T-cell (primary cell): ENCODE results near the gene INSRR. TPM values are rescaled to one million over a fixed set of nuclear protein-coding genes. Genes with fewer than 3 reads are reported as not detected.

Experiments used
- ATAC-seq, 4 experiments: fragments of 200-7000 bp in 3 of 4; fragments of 150-1000 bp in 1 of 4; cut with Tn5 transposase; replicated peaks in 1 of 4; 1 replicate in 3 of 4; 2 replicates in 1 of 4; pipeline ENCODE4 v1.10.0; 2021; ENCODE audit warnings: moderate library complexity in 3 of 4, mild to moderate bottlenecking in 2 of 4, moderate number of reproducible peaks in 1 of 4
- CTCF ChIA-PET, 2 donors: fragments of 300-600 bp; sonication (Branson Sonifier 250); formaldehyde crosslinking; loops; one replicate each; lab custom pipeline; 2022; ENCODE audit warnings: antibody characterized with exemption in 2 of 2; lab: Charles Lee
- POLR2A ChIA-PET, 2 donors: fragments of 300-600 bp; sonication (Branson Sonifier 250); formaldehyde crosslinking; loops; one replicate each; lab custom pipeline; 2022; ENCODE audit warnings: antibody characterized with exemption in 2 of 2; lab: Charles Lee
- DNase-seq, 35 experiments: peaks; one replicate each; pipeline versions ENCODE4 v3.0.0 to v3.0.0-alpha.2; 2013 to 2023
- H3K27ac ChIP-seq: one replicate; pipeline ENCODE4 v1.5.1; 2013; ENCODE audit warnings: low read length
- H3K27me3 ChIP-seq, 2 experiments: replicated peaks in 1 of 2; 1 replicate in 1 of 2; 2 replicates in 1 of 2; pipeline versions ENCODE4 v1.6.1 to v1.7.0; 2013; ENCODE audit warnings: low read length in 1 of 2, mixed read lengths in 1 of 2; ENCODE audit not compliant: control insufficient read depth in 2 of 2, insufficient read depth in 2 of 2; ENCODE audit errors: extremely low read depth in 1 of 2
- H3K36me3 ChIP-seq, 2 donors: 1 replicate in 1 of 2; 2 replicates in 1 of 2; pipeline versions ENCODE4 v1.6.1 to v1.7.0; 2013; ENCODE audit warnings: low read length in 1 of 2; ENCODE audit not compliant: control insufficient read depth in 2 of 2, insufficient read depth in 1 of 2; ENCODE audit errors: extremely low read depth in 1 of 2
- H3K4me1 ChIP-seq, 2 experiments: 1 replicate in 1 of 2; 2 replicates in 1 of 2; pipeline versions ENCODE4 v1.6.1 to v1.7.0; 2013; ENCODE audit warnings: low read length in 2 of 2, mixed read lengths in 1 of 2; ENCODE audit not compliant: insufficient read depth in 2 of 2, control insufficient read depth in 1 of 2; ENCODE audit errors: extremely low read depth in 1 of 2
- H3K4me3 ChIP-seq, 2 donors: 1 replicate in 1 of 2; 2 replicates in 1 of 2; pipeline versions ENCODE4 v1.5.1 to v1.7.0; 2013; ENCODE audit warnings: mild to moderate bottlenecking in 2 of 2, low read length in 1 of 2, moderate library complexity in 1 of 2; ENCODE audit not compliant: control insufficient read depth in 1 of 2; ENCODE audit errors: extremely low read depth in 1 of 2
- H3K9me3 ChIP-seq: 2 replicates; pipeline ENCODE4 v1.7.0; 2013
- H3K27ac Mint-ChIP-seq, 2 donors: one replicate each; pipeline ENCODE4 v1.8.0; 2020 to 2021; ENCODE audit warnings: mild to moderate bottlenecking in 2 of 2, mixed read lengths in 2 of 2
- H3K27me3 Mint-ChIP-seq, 2 donors: one replicate each; pipeline ENCODE4 v1.8.0; 2021 to 2022; ENCODE audit warnings: mixed read lengths in 2 of 2
- H3K36me3 Mint-ChIP-seq: one replicate; pipeline ENCODE4 v1.8.0; 2021; ENCODE audit warnings: mixed read lengths
- H3K4me1 Mint-ChIP-seq, 3 donors: one replicate each; pipeline ENCODE4 v1.8.0; 2020 to 2022; ENCODE audit warnings: mixed read lengths in 3 of 3, mild to moderate bottlenecking in 1 of 3
- H3K4me3 Mint-ChIP-seq, 3 donors: one replicate each; pipeline ENCODE4 v1.8.0; 2020 to 2022; ENCODE audit warnings: mild to moderate bottlenecking in 3 of 3, mixed read lengths in 3 of 3, moderate library complexity in 3 of 3
- H3K9me3 Mint-ChIP-seq, 3 donors: one replicate each; pipeline ENCODE4 v1.8.0; 2020 to 2022; ENCODE audit warnings: mixed read lengths in 3 of 3
- WGBS: methylation state at CpG from one replicate; pipeline ENCODE4 v1.1.5; 2013; ENCODE audit warnings: missing lambda C conversion rate; ENCODE audit not compliant: insufficient coverage; 5-methylcytosine and 5-hydroxymethylcytosine counted together
- total RNA-seq, 35 experiments: library from RNA in 6 of 35; stranded (reverse) in 6 of 35; fragments of 120-200 nt in 1 of 35; gene quantifications; one replicate each; pipeline versions ENCODE4 v1.2.1 to v1.2.4 and lab custom pipeline; 2013 to 2026

The INSRR gene
- total RNA-seq, 5 donors from 2014 or later (not counting 1 experiment from before 2014, with no cell fraction given), result 0.07 TPM; not detected in 4

GRCh38 chr1:156883919-156884318 is 25.0 kb upstream of the INSRR start:
- H3K36me3 ChIP-seq, result no peaks in the 10 kb centered on the region
- Mint-ChIP-seq H3K27me3 (peaks cover 18 to 55% of the 10 kb centered on the region in 2 donors), H3K36me3 (no peaks in the 10 kb centered on the region), H3K4me1 (no peaks in the 10 kb centered on the region), H3K9me3 (no peaks in the 10 kb centered on the region), H3K4me3 (no peak overlapping the region), H3K27ac (no peak overlapping the region)
- peaks cover 2 to 86% of the 10 kb centered on the region in 2 experiments for H3K27me3 ChIP-seq
- ChIA-PET CTCF (no interaction called here), POLR2A (no interaction called here)
- H3K4me3 ChIP-seq, result no peak overlapping the region
- H3K9me3 ChIP-seq, result no peaks in the 10 kb centered on the region
- WGBS, result 57% methylated on average over 5 of the region's 7 CpGs
- H3K4me1 ChIP-seq, result no peaks in the 10 kb centered on the region
- DNase-seq, result no peak
- H3K27ac ChIP-seq, result no peak overlapping the region
- no peak for ATAC-seq

GRCh38 chr1:156882543-156882942 is 23.6 kb upstream of the INSRR start:
- Mint-ChIP-seq H3K27me3 (peaks cover 20 to 50% of the 10 kb centered on the region in 2 donors), H3K27ac (no peak overlapping the region), H3K9me3 (no peaks in the 10 kb centered on the region), H3K4me1 (no peaks in the 10 kb centered on the region), H3K36me3 (no peaks in the 10 kb centered on the region), H3K4me3 (no peak overlapping the region)
- H3K27ac ChIP-seq, result no peak overlapping the region
- H3K36me3 ChIP-seq, result no peaks in the 10 kb centered on the region
- WGBS, result 83% methylated on average over 2 of the region's 3 CpGs
- CTCF ChIA-PET, result no interaction called here
- no peaks in the 10 kb centered on the region for H3K4me1 ChIP-seq
- no peak for DNase-seq
- H3K27me3 ChIP-seq, result peaks cover 2 to 81% of the 10 kb centered on the region in 2 experiments
- POLR2A ChIA-PET, result no interaction called here
- H3K9me3 ChIP-seq, result no peaks in the 10 kb centered on the region
- H3K4me3 ChIP-seq, result no peak overlapping the region
- no peak for ATAC-seq

GRCh38 chr1:156881663-156882062 is 22.7 kb upstream of the INSRR start:
- Mint-ChIP-seq H3K36me3 (no peaks in the 10 kb centered on the region), H3K9me3 (no peaks in the 10 kb centered on the region), H3K4me1 (no peaks in the 10 kb centered on the region), H3K27ac (no peak overlapping the region), H3K4me3 (no peak overlapping the region), H3K27me3 (peaks cover 17 to 44% of the 10 kb centered on the region in 2 donors)
- no peak overlapping the region for H3K4me3 ChIP-seq
- ChIA-PET CTCF (interaction anchor here in 1 of 2 donors (1.0 kb wide), 1 partner anchor 43 kb away, joined by 7 read pairs; no protein-coding TSS in a partner anchor), POLR2A (no interaction called here)
- whole genome bisulfite sequencing, result no CpG with 5 or more reads among the region's 4 CpGs
- H3K27ac ChIP-seq, result no peak overlapping the region
- H3K9me3 ChIP-seq, result no peaks in the 10 kb centered on the region
- no peak for DNase-seq
- H3K36me3 ChIP-seq, result no peaks in the 10 kb centered on the region
- H3K27me3 ChIP-seq, result peaks cover 2 to 74% of the 10 kb centered on the region in 2 experiments
- H3K4me1 ChIP-seq, result no peaks in the 10 kb centered on the region
- ATAC-seq, result no peak

GRCh38 chr1:156881101-156881500 is 22.2 kb upstream of the INSRR start:
- POLR2A ChIA-PET, result no interaction called here
- no peaks in the 10 kb centered on the region for H3K4me1 ChIP-seq
- no peak overlapping the region for H3K4me3 Mint-ChIP-seq
- ATAC-seq, result no peak
- H3K27ac ChIP-seq, result no peak overlapping the region
- H3K4me3 ChIP-seq, result no peak overlapping the region
- H3K9me3 Mint-ChIP-seq, result no peaks in the 10 kb centered on the region
- DNase-seq, result no peak
- H3K27ac Mint-ChIP-seq, result no peak overlapping the region
- peaks cover 12 to 42% of the 10 kb centered on the region in 2 donors for H3K27me3 Mint-ChIP-seq
- H3K4me1 Mint-ChIP-seq, result no peaks in the 10 kb centered on the region
- 74% methylated on average over 9 of the region's 10 CpGs for WGBS
- CTCF ChIA-PET, result interaction anchor here in 1 of 2 donors (1.0 kb wide), 1 partner anchor 43 kb away, joined by 7 read pairs; no protein-coding TSS in a partner anchor
- H3K36me3 ChIP-seq, result no peaks in the 10 kb centered on the region
- peaks cover 2 to 75% of the 10 kb centered on the region in 2 experiments for H3K27me3 ChIP-seq
- H3K36me3 Mint-ChIP-seq, result no peaks in the 10 kb centered on the region
- H3K9me3 ChIP-seq, result no peaks in the 10 kb centered on the region

- H3K4me1 Mint-ChIP-seq, result no peaks in the 10 kb centered on the region
- no peak for DNase-seq
- no peak for ATAC-seq
These were observed 21.6 kb upstream of the INSRR start for GRCh38 chr1:156880473-156880872.

GRCh38 chr1:156879876-156880275 is 21.0 kb upstream of the INSRR start:
- Histone ChIP-seq H3K27ac (no peak overlapping the region), H3K27me3 (peaks cover 0 to 78% of the 10 kb centered on the region in 2 experiments), H3K4me1 (no peaks in the 10 kb centered on the region), H3K9me3 (no peaks in the 10 kb centered on the region), H3K36me3 (no peaks in the 10 kb centered on the region), H3K4me3 (no peak overlapping the region)
- ChIA-PET POLR2A (no interaction called here), CTCF (interaction anchor here in 1 of 2 donors (0.6 kb wide), 1 partner anchor 277 kb away, joined by 3 read pairs; no protein-coding TSS in a partner anchor)
- Mint-ChIP-seq H3K4me3 (no peak overlapping the region), H3K9me3 (no peaks in the 10 kb centered on the region), H3K4me1 (no peaks in the 10 kb centered on the region), H3K27ac (no peak overlapping the region), H3K27me3 (peaks cover 10 to 39% of the 10 kb centered on the region in 2 donors), H3K36me3 (no peaks in the 10 kb centered on the region)
- no peak for ATAC-seq
- DNase-seq, result no peak
- WGBS, result 91% methylated on average over 21 of the region's 21 CpGs

More at GRCh38 chr1:156880473-156880872, 21.6 kb upstream of the INSRR start:
- WGBS, result 82% methylated on average over 2 of the region's 5 CpGs
- Mint-ChIP-seq H3K27ac (no peak overlapping the region), H3K36me3 (no peaks in the 10 kb centered on the region), H3K9me3 (no peaks in the 10 kb centered on the region), H3K27me3 (peaks cover 10 to 39% of the 10 kb centered on the region in 2 donors), H3K4me3 (no peak overlapping the region)
- Histone ChIP-seq H3K9me3 (no peaks in the 10 kb centered on the region), H3K27me3 (peaks cover 0 to 75% of the 10 kb centered on the region in 2 experiments), H3K36me3 (no peaks in the 10 kb centered on the region), H3K27ac (no peak overlapping the region), H3K4me3 (no peak overlapping the region), H3K4me1 (no peaks in the 10 kb centered on the region)
- ChIA-PET POLR2A (no interaction called here), CTCF (interaction anchor here in 1 of 2 donors (0.6 kb wide), 1 partner anchor 277 kb away, joined by 3 read pairs; no protein-coding TSS in a partner anchor)
